GM19025 (cell line): ENCODE data around the gene L3MBTL4.

ENCODE experiments used
- ATAC-seq: cut with Tn5 transposase; IDR thresholded peaks from one replicate; pipeline ENCODE4 v1.9.1; 2021; ENCODE audit warnings: mild to moderate bottlenecking, low read depth, moderate library complexity; ENCODE audit not compliant: unreplicated experiment

Gene L3MBTL4

GRCh38 chr18:5942591-5942990 is 472.1 kb downstream of the L3MBTL4 start:
- ATAC-seq = no peak

DNA sequence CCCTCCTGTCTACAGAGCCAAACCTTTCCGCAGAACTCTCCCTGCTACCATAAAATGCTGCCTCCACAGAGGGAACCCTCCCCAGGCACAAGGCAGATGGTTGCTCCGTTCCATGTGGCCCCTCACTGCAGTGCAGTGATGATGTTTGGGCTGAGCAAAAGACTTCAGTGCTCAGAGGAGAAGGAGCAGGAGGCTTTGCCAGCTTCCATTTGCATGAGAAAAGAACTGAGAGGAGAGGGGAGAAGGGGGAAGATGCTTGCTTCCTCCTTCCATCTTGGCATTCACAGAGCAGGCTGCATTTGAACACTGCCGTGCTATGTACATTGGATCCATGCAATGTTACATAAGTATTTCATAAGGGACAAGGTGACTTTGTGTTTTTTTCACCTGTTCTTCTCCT is 472.8 kb downstream of the L3MBTL4 start:
- ATAC-seq = no peak

GRCh38 chr18:5939801-5940667 is 474.7 kb downstream of the L3MBTL4 start:
- no peak for ATAC-seq

GRCh38 chr18:5937795-5938194 is 476.9 kb downstream of the L3MBTL4 start:
- no peak for ATAC-seq

DNA sequence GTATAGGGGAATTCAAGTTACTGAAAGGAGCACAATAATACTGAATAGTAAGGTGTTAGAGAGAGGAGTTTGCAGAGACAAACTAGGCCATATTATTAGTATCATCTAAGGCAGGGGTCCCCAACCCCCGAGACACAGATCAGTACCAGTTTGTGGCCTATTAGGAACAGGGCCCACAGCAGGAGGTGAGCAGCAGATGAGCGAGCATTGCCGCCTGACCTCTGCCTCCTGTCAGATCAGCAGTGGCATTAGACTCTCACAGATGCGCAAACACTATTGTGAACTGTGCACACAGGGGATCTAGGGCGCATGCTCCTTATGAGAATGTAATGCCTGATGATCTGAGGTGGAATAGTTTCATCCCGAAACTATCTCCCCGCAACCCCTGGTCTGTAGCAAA is 477.6 kb downstream of the L3MBTL4 start:
- no peak for ATAC-seq

GRCh38 chr18:5930789-5931188 is 483.9 kb downstream of the L3MBTL4 start:
- ATAC-seq = no peak

DNA sequence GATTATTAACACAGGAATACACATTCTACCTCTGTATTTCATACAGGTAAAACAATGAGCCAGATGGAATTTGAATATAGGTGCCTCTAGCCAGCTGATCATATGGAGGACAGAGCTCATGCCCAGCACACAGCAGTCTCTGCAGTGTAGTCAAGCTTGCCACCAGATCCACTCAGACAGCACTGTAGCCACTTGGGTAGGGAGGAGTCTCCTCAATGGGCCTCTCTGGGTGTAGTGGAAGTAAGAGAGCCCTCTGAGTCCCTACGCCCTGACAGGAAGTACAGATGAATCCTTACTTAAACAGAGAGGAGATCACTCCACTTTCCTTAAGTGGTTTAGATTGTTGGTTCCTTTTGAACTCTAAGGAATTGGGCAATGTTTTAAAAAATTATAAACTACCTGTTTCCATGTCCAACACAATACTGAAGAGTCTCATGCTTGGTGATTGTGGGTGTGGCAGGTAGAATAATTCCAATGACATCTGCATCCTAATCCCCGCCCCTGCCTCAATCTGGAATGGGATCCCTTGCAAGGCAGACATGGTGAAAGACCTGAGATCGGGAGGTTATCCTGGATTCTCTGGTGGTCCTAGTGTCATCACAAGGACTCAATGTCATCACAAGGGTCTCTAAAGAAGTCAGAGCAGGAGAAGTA is 496.4 kb downstream of the L3MBTL4 start:
- no peak for ATAC-seq

GRCh38 chr18:5914951-5915350 is 499.8 kb downstream of the L3MBTL4 start:
- no peak for ATAC-seq

DNA sequence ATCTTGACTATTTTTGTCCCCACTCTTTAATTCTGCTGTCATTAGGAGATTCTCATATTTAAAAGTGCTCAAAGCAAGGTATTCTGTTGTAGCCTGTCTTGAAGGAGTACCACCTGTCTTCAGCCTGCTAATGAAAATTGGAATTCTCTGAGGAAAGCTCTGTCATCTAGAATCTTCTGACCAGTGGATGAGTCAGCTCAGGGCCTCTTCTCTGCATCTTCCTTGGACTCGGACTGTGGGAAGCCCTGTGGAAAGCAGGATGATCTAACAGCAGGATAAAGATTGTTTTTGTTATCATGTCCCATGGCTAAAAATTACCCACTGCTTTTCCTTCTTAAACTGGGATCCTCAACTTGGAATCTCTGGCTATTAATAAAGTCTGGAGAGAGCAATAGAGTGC is 500.7 kb downstream of the L3MBTL4 start:
- ATAC-seq = no peak

GRCh38 chr18:5912566-5912965 is 502.1 kb downstream of the L3MBTL4 start:
- no peak for ATAC-seq

DNA sequence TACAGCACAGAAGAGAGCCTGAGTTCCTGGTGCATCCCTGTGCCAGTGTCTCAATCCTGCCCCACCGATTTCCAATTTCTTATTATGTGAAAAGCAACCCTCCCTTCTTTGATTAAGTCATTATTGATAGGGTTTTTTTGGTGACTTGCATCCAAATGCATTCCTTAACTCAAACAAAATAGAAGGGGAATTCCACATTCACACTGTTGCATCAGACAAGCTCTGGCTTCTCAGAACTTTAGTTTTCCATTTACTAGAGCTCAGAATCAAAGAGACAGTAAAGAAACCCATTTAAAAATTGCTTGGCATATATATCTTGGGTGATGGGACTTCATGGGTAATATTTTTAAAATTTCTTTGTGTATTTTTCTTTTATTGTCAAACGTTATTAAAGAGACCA is 505.6 kb downstream of the L3MBTL4 start:
- no peak for ATAC-seq
